PC-9 (cell line): Measurements from ENCODE around the gene E2F8. TPM values are rescaled to one million over a fixed set of nuclear protein-coding genes. Genes with fewer than 3 reads are reported as not detected.

Source experiments
- BruUV-seq: library from RNA; stranded (reverse); fragments of 400-500 nt; replicated peaks from 2 replicates; lab custom pipeline; 2021; lab: Mats Ljungman, UMichigan
- CTCF ChIA-PET: fragments of 300-600 bp; sonication (Branson Sonifier 250); formaldehyde crosslinking; loops from one replicate; lab custom pipeline; 2022; ENCODE audit warnings: antibody characterized with exemption; lab: Charles Lee
- POLR2A ChIA-PET: fragments of 300-600 bp; sonication (Branson Sonifier 250); formaldehyde crosslinking; loops from one replicate; lab custom pipeline; 2022; ENCODE audit warnings: antibody characterized with exemption; ENCODE audit not compliant: unreplicated experiment; lab: Charles Lee
- DNase-seq, 2 experiments: peaks; one replicate each; pipeline versions ENCODE4 v3.0.0 to v3.0.0-alpha.2; 2015 to 2022; ENCODE audit warnings: mixed read lengths in 1 of 2
- H2AFZ ChIP-seq: fragments of 200-600 bp; sonication (generic); 2 replicates; pipeline ENCODE4 v1.8.1; 2017; ENCODE audit warnings: antibody characterized with exemption
- H3F3A ChIP-seq: fragments of 200-600 bp; sonication (generic); 2 replicates; pipeline ENCODE4 v1.8.1; 2017; ENCODE audit warnings: antibody characterized with exemption, mild to moderate bottlenecking, low read depth; ENCODE audit not compliant: insufficient read depth
- H3K27ac ChIP-seq: fragments of 200-600 bp; sonication (generic); 2 replicates; pipeline ENCODE4 v1.6.1; 2016; ENCODE audit warnings: mixed run types
- H3K27me3 ChIP-seq: fragments of 200-600 bp; sonication (generic); 2 replicates; pipeline ENCODE4 v1.6.1; 2016; ENCODE audit warnings: low read depth, mixed run types; ENCODE audit not compliant: insufficient read depth
- H3K36me3 ChIP-seq: fragments of 200-600 bp; sonication (generic); 2 replicates; pipeline ENCODE4 v1.6.1; 2016; ENCODE audit warnings: low read depth, mixed run types
- H3K4me1 ChIP-seq: fragments of 200-600 bp; sonication (generic); replicated peaks from 2 replicates; pipeline ENCODE4 v1.6.1; 2016; ENCODE audit warnings: mixed run types; ENCODE audit not compliant: insufficient read depth
- H3K4me2 ChIP-seq: fragments of 200-600 bp; sonication (generic); 2 replicates; pipeline ENCODE4 v1.6.1; 2017; ENCODE audit warnings: mixed run types
- H3K4me3 ChIP-seq: fragments of 200-600 bp; sonication (generic); 2 replicates; pipeline ENCODE4 v1.6.1; 2016; ENCODE audit warnings: mixed run types
- H3K79me2 ChIP-seq: fragments of 200-600 bp; sonication (generic); 2 replicates; pipeline ENCODE4 v1.6.1; 2017; ENCODE audit warnings: low read depth, mixed run types
- H3K9me2 ChIP-seq: fragments of 200-600 bp; sonication (generic); 2 replicates; pipeline ENCODE4 v1.8.1; 2017; ENCODE audit warnings: mild to moderate bottlenecking; ENCODE audit not compliant: insufficient read depth
- H3K9me3 ChIP-seq: fragments of 200-600 bp; sonication (generic); 2 replicates; pipeline ENCODE4 v1.8.1; 2016; ENCODE audit warnings: low read depth; ENCODE audit not compliant: insufficient read depth
- H4K20me1 ChIP-seq: fragments of 200-600 bp; sonication (generic); 2 replicates; pipeline ENCODE4 v1.8.1; 2017; ENCODE audit not compliant: insufficient read depth
- CTCF ChIP-seq: fragments of 200-600 bp; sonication (generic); conservative IDR thresholded peaks from 2 replicates; pipeline ENCODE4 v1.6.1; 2017; ENCODE audit warnings: mixed run types, antibody characterized with exemption, mild to moderate bottlenecking, moderate library complexity
- EZH2 ChIP-seq: fragments of 200-600 bp; sonication (generic); IDR thresholded peaks from 2 replicates; pipeline ENCODE4 v1.8.0; 2017; ENCODE audit warnings: antibody characterized with exemption, low read depth
- intact Hi-C: fragments of 100-400 bp; cut with micrococcal nuclease; formaldehyde crosslinking; loops from one replicate; pipeline ENCODE4 v1.10.0; 2022; ENCODE audit not compliant: unreplicated experiment
- total RNA-seq: library from RNA; stranded (reverse); gene quantifications from 2 replicates; pipeline ENCODE4 v1.2.3, GENCODE V29; 2021

E2F8 gene
- total RNA-seq, 1 experiment from 2014 or later: 26.7 TPM

- ChIA-PET CTCF (no interaction called here), POLR2A (no interaction called here)
- TF ChIP-seq EZH2: no peak
- no peak for TF ChIP-seq CTCF
- Histone ChIP-seq H3K79me2 (no peaks in the 10 kb centered on the region), H3K9me2 (no peaks in the 10 kb centered on the region), H3K27me3 (no peaks in the 10 kb centered on the region), H3K4me3 (no peak overlapping the region), H3K36me3 (no peaks in the 10 kb centered on the region), H3K4me2 (no peak overlapping the region), H3K4me1 (no peaks in the 10 kb centered on the region), H2AFZ (no peak overlapping the region), H3K27ac (no peak overlapping the region), H3K9me3 (no peaks in the 10 kb centered on the region), H4K20me1 (no peaks in the 10 kb centered on the region), H3F3A (no peaks in the 10 kb centered on the region)
- intact Hi-C loops: no loop called here
- BruUV-seq: no TSS peak
- DNase-seq: no peak
Measured at GRCh38 chr11:19187114-19187832, 53.5 kb downstream of the E2F8 start.

GRCh38 chr11:19185516-19186052, 55.2 kb downstream of the E2F8 start:
- Histone ChIP-seq H3K27me3 (no peaks in the 10 kb centered on the region), H4K20me1 (no peaks in the 10 kb centered on the region), H3K9me3 (no peaks in the 10 kb centered on the region), H3K9me2 (no peaks in the 10 kb centered on the region), H3K4me1 (no peaks in the 10 kb centered on the region), H3K79me2 (no peaks in the 10 kb centered on the region), H3K36me3 (no peaks in the 10 kb centered on the region), H3K4me3 (no peak overlapping the region), H2AFZ (no peak overlapping the region), H3K27ac (no peak overlapping the region), H3K4me2 (no peak overlapping the region), H3F3A (no peaks in the 10 kb centered on the region)
- ChIA-PET POLR2A (no interaction called here), CTCF (no interaction called here)
- DNase-seq: no peak
- BruUV-seq: no TSS peak
- intact Hi-C loops: no loop called here
- TF ChIP-seq EZH2 (no peak), CTCF (no peak)

- Histone ChIP-seq H3K27me3 (no peaks in the 10 kb centered on the region), H4K20me1 (no peaks in the 10 kb centered on the region), H3F3A (no peaks in the 10 kb centered on the region), H3K9me2 (no peaks in the 10 kb centered on the region), H3K4me2 (no peak overlapping the region), H3K4me1 (no peaks in the 10 kb centered on the region), H3K4me3 (no peak overlapping the region), H3K36me3 (no peaks in the 10 kb centered on the region; the same call in 1 of the 2 replicates), H3K27ac (no peak overlapping the region), H3K9me3 (no peaks in the 10 kb centered on the region), H3K79me2 (no peaks in the 10 kb centered on the region), H2AFZ (no peak overlapping the region)
- DNase-seq: no peak
- ChIA-PET POLR2A (no interaction called here), CTCF (no interaction called here)
- intact Hi-C loops: no loop called here
- no TSS peak for BruUV-seq
- no peak for TF ChIP-seq CTCF
- no peak for TF ChIP-seq EZH2
Measured at GRCh38 chr11:19185036-19185435, 55.7 kb downstream of the E2F8 start.
